Measurements from ENCODE around the gene ABCA2. TPM values are rescaled to one million over a fixed set of nuclear protein-coding genes. Genes with fewer than 3 reads are reported as not detected.

The ABCA2 gene
- total RNA-seq, result 28.2 TPM
- long read RNA-seq, partial matches to known transcripts, result 15 of 15 reads
- long read RNA-seq, other reads (novel, unspliced or antisense), result 0 of 15 reads

GRCh38 chr9:137027369-137028262 lies at the start of gene ABCA2:
ABCA2 (minus strand) TSS chr9:137028237; CDS start chr9:137028140, 97 bp downstream.
- ATAC-seq, result no peak
- intact Hi-C loops (cut with DNase I), result loop anchor here (5.0 kb wide), 1 partner anchor 185 kb away; the partner anchor contains the start of gene AJM1
- no peak for DNase-seq (ENCODE audit: missing footprints)

- DNase-seq (ENCODE audit: missing footprints), result peak; percentile 91
- intact Hi-C loops (cut with DNase I), result no loop called here
- peak; percentile 83 for ATAC-seq
Observed at GRCh38 chr9:137077010-137077747, 49.1 kb upstream of the ABCA2 start, which contains the start of gene UAP1L1. UAP1L1 (plus strand) TSS chr9:137077517; CDS start chr9:137077533, 16 bp downstream.

- intact Hi-C loops (cut with DNase I), result no loop called here
- DNase-seq (ENCODE audit: missing footprints), result peak; percentile 58
- peak; percentile 11 for ATAC-seq
Observed at GRCh38 chr9:137076636-137077009, 48.6 kb upstream of the ABCA2 start.

- intact Hi-C loops (cut with DNase I), result no loop called here
- ATAC-seq, result no peak
- no peak for DNase-seq (ENCODE audit: missing footprints)
Observed at GRCh38 chr9:137075275-137075775, 47.3 kb upstream of the ABCA2 start.

GRCh38 chr9:137074657-137075274 lies 46.7 kb upstream of the ABCA2 start:
- intact Hi-C loops (cut with DNase I), result no loop called here
- DNase-seq (ENCODE audit: missing footprints), result peak; percentile 45
- no peak for ATAC-seq

GRCh38 chr9:137073992-137074399 lies 46.0 kb upstream of the ABCA2 start:
- DNase-seq (ENCODE audit: missing footprints) (no peak), ATAC-seq (no peak)
- intact Hi-C loops (cut with DNase I), result no loop called here

GRCh38 chr9:137071282-137071681 lies 43.2 kb upstream of the ABCA2 start:
- DNase-seq (ENCODE audit: missing footprints) (peak; percentile 28), ATAC-seq (no peak)
- intact Hi-C loops (cut with DNase I), result no loop called here

- DNase-seq (ENCODE audit: missing footprints) (peak; percentile 82), ATAC-seq (peak; percentile 41)
- intact Hi-C loops (cut with DNase I), result no loop called here
Observed at GRCh38 chr9:137070906-137071275, 42.9 kb upstream of the ABCA2 start.

- ATAC-seq, result peak; percentile 95
- intact Hi-C loops (cut with DNase I), result no loop called here
- DNase-seq (ENCODE audit: missing footprints), result peak; percentile 95
Observed at GRCh38 chr9:137070201-137070905, 42.3 kb upstream of the ABCA2 start, which contains the start of gene SAPCD2. SAPCD2 (minus strand) TSS chr9:137070557; CDS start chr9:137070460, 97 bp downstream.

- DNase-seq (ENCODE audit: missing footprints) (peak; percentile 47), ATAC-seq (no peak)
- intact Hi-C loops (cut with DNase I), result loop anchor here (10.0 kb wide), 1 partner anchor 285 kb away; no protein-coding TSS in a partner anchor
Observed at GRCh38 chr9:137069508-137070091, 41.6 kb upstream of the ABCA2 start.

- DNase-seq (ENCODE audit: missing footprints) (peak; percentile 55), ATAC-seq (no peak)
- intact Hi-C loops (cut with DNase I), result loop anchor here (10.0 kb wide), 1 partner anchor 284 kb away; no protein-coding TSS in a partner anchor
Observed at GRCh38 chr9:137068539-137069507, 40.8 kb upstream of the ABCA2 start.

GRCh38 chr9:137067860-137068538 lies 40.0 kb upstream of the ABCA2 start:
- peak; percentile 48 for ATAC-seq
- DNase-seq (ENCODE audit: missing footprints), result peak; percentile 89
- intact Hi-C loops (cut with DNase I), result loop anchor here (10.0 kb wide), 1 partner anchor 283 kb away; no protein-coding TSS in a partner anchor

GRCh38 chr9:137066096-137066861 lies 38.2 kb upstream of the ABCA2 start:
- ATAC-seq (no peak), DNase-seq (ENCODE audit: missing footprints) (peak; percentile 26)
- intact Hi-C loops (cut with DNase I), result loop anchor here (10.0 kb wide), 1 partner anchor 281 kb away; no protein-coding TSS in a partner anchor

GRCh38 chr9:137065336-137065967 lies 37.4 kb upstream of the ABCA2 start:
- ATAC-seq (no peak), DNase-seq (ENCODE audit: missing footprints) (peak; percentile 53)
- intact Hi-C loops (cut with DNase I), result loop anchor here (10.0 kb wide), 1 partner anchor 281 kb away; no protein-coding TSS in a partner anchor

GRCh38 chr9:137064880-137065164 lies 36.8 kb upstream of the ABCA2 start:
- no peak for ATAC-seq
- no peak for DNase-seq (ENCODE audit: missing footprints)
- intact Hi-C loops (cut with DNase I), result loop anchor here (1.0 to 10.0 kb wide), 2 partner anchors 19 to 280 kb away; partner anchors contain the start of gene NPDC1
